Measurements from ENCODE around the gene KLHL3. TPM values are rescaled to one million over a fixed set of nuclear protein-coding genes. Genes with fewer than 3 reads are reported as not detected.

KLHL3 gene
- total RNA-seq, 2 experiments from 2014 or later: 9.2 to 12.2 TPM

- TF ChIP-seq, protein P1, sequence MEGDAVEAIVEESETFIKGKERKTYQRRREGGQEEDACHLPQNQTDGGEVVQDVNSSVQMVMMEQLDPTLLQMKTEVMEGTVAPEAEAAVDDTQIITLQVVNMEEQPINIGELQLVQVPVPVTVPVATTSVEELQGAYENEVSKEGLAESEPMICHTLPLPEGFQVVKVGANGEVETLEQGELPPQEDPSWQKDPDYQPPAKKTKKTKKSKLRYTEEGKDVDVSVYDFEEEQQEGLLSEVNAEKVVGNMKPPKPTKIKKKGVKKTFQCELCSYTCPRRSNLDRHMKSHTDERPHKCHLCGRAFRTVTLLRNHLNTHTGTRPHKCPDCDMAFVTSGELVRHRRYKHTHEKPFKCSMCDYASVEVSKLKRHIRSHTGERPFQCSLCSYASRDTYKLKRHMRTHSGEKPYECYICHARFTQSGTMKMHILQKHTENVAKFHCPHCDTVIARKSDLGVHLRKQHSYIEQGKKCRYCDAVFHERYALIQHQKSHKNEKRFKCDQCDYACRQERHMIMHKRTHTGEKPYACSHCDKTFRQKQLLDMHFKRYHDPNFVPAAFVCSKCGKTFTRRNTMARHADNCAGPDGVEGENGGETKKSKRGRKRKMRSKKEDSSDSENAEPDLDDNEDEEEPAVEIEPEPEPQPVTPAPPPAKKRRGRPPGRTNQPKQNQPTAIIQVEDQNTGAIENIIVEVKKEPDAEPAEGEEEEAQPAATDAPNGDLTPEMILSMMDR (IDR thresholded peaks at IDR 0.05): no peak
- no peak overlapping the region for H3K27ac Mint-ChIP-seq
- CTCF ChIA-PET: no interaction called here
- no peak for DNase-seq
- H3K9me3 Mint-ChIP-seq: no peaks in the 10 kb centered on the region
- H3K36me3 Mint-ChIP-seq (ENCODE audit: low read depth): no peaks in the 10 kb centered on the region
- intact Hi-C loops (cut with micrococcal nuclease): no loop called here
- no peak for ATAC-seq
- peaks cover 3% of the 10 kb centered on the region for H3K27me3 Mint-ChIP-seq
- H3K4me1 Mint-ChIP-seq (ENCODE audit: low read depth): peaks cover 7% of the 10 kb centered on the region
- H3K4me3 Mint-ChIP-seq: no peak overlapping the region
- POLR2A ChIA-PET: no interaction called here
Measured at GRCh38 chr5:137611011-137611580, 124.8 kb downstream of the KLHL3 start.

DNA sequence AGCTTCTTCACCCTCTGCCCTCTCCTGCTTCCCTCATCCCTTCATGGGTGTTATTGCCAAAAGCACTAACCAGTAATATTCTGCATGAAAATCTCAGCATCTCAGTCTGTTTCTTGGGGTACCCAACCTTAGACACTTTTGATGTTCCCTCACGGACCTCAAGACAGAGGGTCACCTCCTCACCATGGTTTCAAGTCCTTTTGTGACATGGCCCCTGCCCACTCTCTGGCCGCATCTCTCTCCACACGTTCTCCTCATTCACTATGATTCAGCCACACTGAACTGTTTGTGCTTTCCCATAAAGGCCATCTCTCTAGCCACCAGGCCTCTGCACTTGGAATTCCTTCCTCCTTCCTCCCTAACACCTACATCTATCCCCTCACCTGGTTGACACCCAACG, 125.3 kb downstream of the KLHL3 start:
- H3K4me1 Mint-ChIP-seq (ENCODE audit: low read depth): peaks cover 7% of the 10 kb centered on the region
- no peak overlapping the region for H3K27ac Mint-ChIP-seq
- no peaks in the 10 kb centered on the region for H3K36me3 Mint-ChIP-seq (ENCODE audit: low read depth)
- TF ChIP-seq, protein P1 (IDR thresholded peaks at IDR 0.05): no peak
- no peak for DNase-seq
- POLR2A ChIA-PET: no interaction called here
- H3K9me3 Mint-ChIP-seq: no peaks in the 10 kb centered on the region
- peaks cover 6% of the 10 kb centered on the region for H3K27me3 Mint-ChIP-seq
- no peak overlapping the region for H3K4me3 Mint-ChIP-seq
- no peak for ATAC-seq
- intact Hi-C loops (cut with micrococcal nuclease): no loop called here
- CTCF ChIA-PET: no interaction called here

DNA sequence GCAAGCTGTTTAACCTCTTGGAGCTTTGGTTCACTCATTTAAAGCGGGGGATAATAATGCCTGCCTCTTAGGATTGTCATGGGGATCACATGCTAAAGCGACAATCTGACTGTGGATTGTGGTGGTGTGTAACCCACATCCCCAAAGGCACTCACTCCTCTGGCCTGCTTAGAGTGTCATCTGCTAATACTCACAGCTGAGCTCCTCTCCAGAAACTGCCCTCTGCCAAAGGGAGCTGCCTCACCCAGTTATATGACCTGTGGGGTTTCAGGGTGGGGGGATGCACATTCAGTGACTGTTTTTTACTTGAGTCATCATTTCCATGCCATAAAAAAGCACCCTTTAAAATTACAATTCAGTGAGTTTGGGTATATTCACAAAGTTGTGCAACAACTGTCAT, 126.8 kb downstream of the KLHL3 start:
- peaks cover 7% of the 10 kb centered on the region for H3K4me1 Mint-ChIP-seq (ENCODE audit: low read depth)
- intact Hi-C loops (cut with micrococcal nuclease): no loop called here
- H3K36me3 Mint-ChIP-seq (ENCODE audit: low read depth): no peaks in the 10 kb centered on the region
- ChIA-PET POLR2A (no interaction called here), CTCF (no interaction called here)
- H3K27ac Mint-ChIP-seq: no peak overlapping the region
- H3K4me3 Mint-ChIP-seq: no peak overlapping the region
- DNase-seq (no peak), ATAC-seq (no peak)
- peaks cover 8% of the 10 kb centered on the region for H3K27me3 Mint-ChIP-seq
- H3K9me3 Mint-ChIP-seq: no peaks in the 10 kb centered on the region
- TF ChIP-seq, protein P1 (IDR thresholded peaks at IDR 0.05): no peak

GRCh38 chr5:137607771-137608170, 128.1 kb downstream of the KLHL3 start:
- H3K36me3 Mint-ChIP-seq (ENCODE audit: low read depth): no peaks in the 10 kb centered on the region
- ChIA-PET CTCF (no interaction called here), POLR2A (interaction anchor here (0.6 kb wide), 1 partner anchor 11 kb away, joined by 3 read pairs; no protein-coding TSS in a partner anchor)
- peaks cover 11% of the 10 kb centered on the region for H3K27me3 Mint-ChIP-seq
- H3K4me3 Mint-ChIP-seq: no peak overlapping the region
- TF ChIP-seq, protein P1 (IDR thresholded peaks at IDR 0.05): no peak
- no peak overlapping the region for H3K27ac Mint-ChIP-seq
- H3K9me3 Mint-ChIP-seq: no peaks in the 10 kb centered on the region
- DNase-seq (no peak), ATAC-seq (no peak)
- H3K4me1 Mint-ChIP-seq (ENCODE audit: low read depth): no peaks in the 10 kb centered on the region
- intact Hi-C loops (cut with micrococcal nuclease): no loop called here

DNA sequence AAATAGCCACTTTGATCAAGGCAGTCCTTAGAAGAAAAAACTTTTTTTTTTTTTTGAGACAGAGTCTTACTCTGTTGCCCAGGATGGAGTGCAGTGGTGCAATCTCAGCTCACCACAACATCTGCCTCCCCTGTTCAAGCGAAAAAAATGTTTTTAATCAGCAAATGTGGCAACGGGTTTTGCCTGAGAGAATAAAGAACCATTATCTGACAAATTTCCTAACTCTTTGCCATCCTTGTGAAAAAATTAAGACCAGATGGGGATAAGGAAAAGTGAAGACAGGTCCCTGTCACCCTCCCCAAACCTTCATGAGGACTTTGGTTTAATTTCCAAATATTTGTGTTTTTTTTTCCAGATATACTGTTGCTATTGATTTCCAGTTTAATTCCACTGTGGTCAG, 129.5 kb downstream of the KLHL3 start:
- Mint-ChIP-seq H3K27me3 (peaks cover 11% of the 10 kb centered on the region), H3K4me3 (no peak overlapping the region), H3K9me3 (no peaks in the 10 kb centered on the region), H3K36me3 (ENCODE audit: low read depth) (no peaks in the 10 kb centered on the region), H3K27ac (no peak overlapping the region), H3K4me1 (ENCODE audit: low read depth) (no peaks in the 10 kb centered on the region)
- ATAC-seq (no peak), DNase-seq (no peak)
- ChIA-PET POLR2A (no interaction called here), CTCF (no interaction called here)
- TF ChIP-seq, protein P1 (IDR thresholded peaks at IDR 0.05): no peak
- intact Hi-C loops (cut with micrococcal nuclease): no loop called here

Data from activated CD8-positive, alpha-beta T cell treated with anti-CD3 and anti-CD28 coated beads for 36 hours (primary cell).